ENCODE data around the gene TSPOAP1. TPM values are rescaled to one million over a fixed set of nuclear protein-coding genes. Genes with fewer than 3 reads are reported as not detected.

TSPOAP1 gene
- total RNA-seq, 1 experiment from 2014 or later, result 4.3 TPM

DNA sequence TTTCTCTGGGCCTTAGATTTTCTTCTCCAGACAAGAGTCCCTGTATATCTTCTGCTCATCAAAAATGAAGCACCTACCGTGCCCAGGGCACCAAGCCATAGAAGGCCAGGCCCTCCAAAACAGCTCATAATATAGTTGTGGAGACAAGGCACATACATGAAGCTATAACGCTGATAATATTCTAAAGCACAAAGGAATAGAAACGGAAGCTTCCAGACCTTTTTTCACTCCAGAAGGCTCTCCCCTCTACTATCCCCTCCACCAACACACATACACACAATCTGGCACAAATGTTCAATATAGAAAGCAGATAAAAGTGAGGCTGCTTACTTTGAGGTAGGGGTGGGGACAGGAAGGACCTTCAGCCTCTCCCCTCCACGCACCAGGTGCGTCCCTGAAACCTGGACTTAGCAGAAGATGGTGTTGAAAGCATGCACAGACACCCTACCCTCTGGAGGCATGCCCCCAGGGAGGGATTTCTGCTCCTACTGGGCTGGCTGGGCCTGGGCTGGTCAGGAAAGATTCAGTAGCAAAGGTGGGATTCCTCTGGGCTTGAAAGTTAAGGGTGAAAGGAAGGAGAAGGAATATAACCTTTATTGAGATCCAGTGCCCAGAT is 37.5 kb upstream of the TSPOAP1 start:
- ATAC-seq (no peak), DNase-seq (no peak)
- Histone ChIP-seq H3K27me3 (ENCODE audit: low read length) (no peaks in the 10 kb centered on the region), H3F3A (ENCODE audit: low read length, unreplicated experiment) (no peaks in the 10 kb centered on the region), H3K27ac (ENCODE audit: low read length) (no peak overlapping the region), H3K36me3 (ENCODE audit: low read depth, low read length) (no peaks in the 10 kb centered on the region), H3K4me3 (ENCODE audit: low read length) (no peak overlapping the region), H3K9me3 (ENCODE audit: low read length) (no peaks in the 10 kb centered on the region), H3K4me2 (ENCODE audit: low read length) (no peak overlapping the region), H2AFZ (ENCODE audit: low read length) (no peak overlapping the region), H3K4me1 (ENCODE audit: insufficient read depth, low read length) (no peaks in the 10 kb centered on the region), H3K9me2 (replicated peaks; ENCODE audit: low read length) (no peaks in the 10 kb centered on the region), H3K9ac (ENCODE audit: low read length) (no peak overlapping the region), H4K20me1 (ENCODE audit: low read length) (no peaks in the 10 kb centered on the region), H3K79me2 (ENCODE audit: low read length) (no peaks in the 10 kb centered on the region)
- ChIA-PET CTCF (no interaction called here), POLR2A (ENCODE audit: unreplicated experiment) (no interaction called here)
- intact Hi-C loops (cut with micrococcal nuclease), result no loop called here
- no TSS peak for BruUV-seq (replicated peaks)
- no peak for TF ChIP-seq EZH2phosphoT487 (IDR thresholded peaks at IDR 0.05; ENCODE audit: borderline replicate concordance, low read length)

DNA sequence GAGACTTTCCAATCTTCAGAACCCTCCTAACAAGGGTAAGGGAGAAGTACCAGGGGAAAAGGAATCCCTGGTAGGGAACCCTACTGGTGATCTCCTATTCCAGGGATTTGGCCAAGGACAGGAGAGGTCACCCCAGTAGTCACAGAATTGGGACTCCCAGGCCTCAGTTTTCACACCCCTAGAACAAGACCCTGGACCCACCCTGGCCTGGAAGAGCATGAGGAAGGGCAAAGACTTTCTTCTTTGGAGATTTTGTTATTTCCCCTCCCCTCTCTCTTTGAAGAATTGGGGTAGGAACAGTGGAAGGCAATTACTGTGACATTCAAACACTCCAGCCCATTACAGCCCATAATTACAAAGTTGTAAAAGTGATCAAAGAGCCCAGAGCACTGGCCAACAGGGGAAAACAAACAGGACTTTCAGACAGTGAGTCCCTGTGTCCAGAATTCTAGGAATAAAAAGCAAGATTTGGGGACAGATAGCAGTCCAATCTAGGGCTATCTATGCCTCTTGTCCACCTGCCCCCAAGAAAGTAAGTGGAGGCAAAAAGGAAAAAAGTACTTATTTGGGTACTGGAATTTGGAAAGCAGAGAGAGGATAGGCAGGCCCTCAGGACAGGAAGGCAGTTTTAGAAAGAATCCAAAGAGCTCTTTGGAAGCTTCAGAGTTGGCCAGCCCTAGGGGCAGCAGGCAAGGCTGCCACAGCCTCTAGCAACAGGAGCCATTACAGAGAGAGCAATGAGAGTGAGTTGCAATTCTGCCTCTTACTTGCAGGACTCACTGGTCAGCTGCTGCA is 36.8 kb upstream of the TSPOAP1 start:
- ChIA-PET CTCF (interaction anchor here (1.0 kb wide), 1 partner anchor 52 kb away, joined by 5 read pairs; the partner anchor contains the start of gene RNF43), POLR2A (ENCODE audit: unreplicated experiment) (no interaction called here)
- no peaks in the 10 kb centered on the region for H4K20me1 ChIP-seq (ENCODE audit: low read length)
- H3K4me1 ChIP-seq (ENCODE audit: insufficient read depth, low read length), result no peaks in the 10 kb centered on the region
- no peaks in the 10 kb centered on the region for H3K36me3 ChIP-seq (ENCODE audit: low read depth, low read length)
- H3K4me2 ChIP-seq (ENCODE audit: low read length), result no peak overlapping the region
- no peaks in the 10 kb centered on the region for H3K79me2 ChIP-seq (ENCODE audit: low read length)
- intact Hi-C loops (cut with micrococcal nuclease), result no loop called here
- no peaks in the 10 kb centered on the region for H3K9me2 ChIP-seq (replicated peaks; ENCODE audit: low read length)
- no peaks in the 10 kb centered on the region for H3F3A ChIP-seq (ENCODE audit: low read length, unreplicated experiment)
- no peaks in the 10 kb centered on the region for H3K27me3 ChIP-seq (ENCODE audit: low read length)
- no peaks in the 10 kb centered on the region for H3K9me3 ChIP-seq (ENCODE audit: low read length)
- DNase-seq (no peak), ATAC-seq (no peak)
- no TSS peak for BruUV-seq (replicated peaks)
- TF ChIP-seq EZH2phosphoT487 (IDR thresholded peaks at IDR 0.05; ENCODE audit: borderline replicate concordance, low read length) (no peak), EZH2 (IDR thresholded peaks at IDR 0.05; ENCODE audit: low read length, unreplicated experiment) (no peak)
- TF ChIP-seq, protein P1, sequence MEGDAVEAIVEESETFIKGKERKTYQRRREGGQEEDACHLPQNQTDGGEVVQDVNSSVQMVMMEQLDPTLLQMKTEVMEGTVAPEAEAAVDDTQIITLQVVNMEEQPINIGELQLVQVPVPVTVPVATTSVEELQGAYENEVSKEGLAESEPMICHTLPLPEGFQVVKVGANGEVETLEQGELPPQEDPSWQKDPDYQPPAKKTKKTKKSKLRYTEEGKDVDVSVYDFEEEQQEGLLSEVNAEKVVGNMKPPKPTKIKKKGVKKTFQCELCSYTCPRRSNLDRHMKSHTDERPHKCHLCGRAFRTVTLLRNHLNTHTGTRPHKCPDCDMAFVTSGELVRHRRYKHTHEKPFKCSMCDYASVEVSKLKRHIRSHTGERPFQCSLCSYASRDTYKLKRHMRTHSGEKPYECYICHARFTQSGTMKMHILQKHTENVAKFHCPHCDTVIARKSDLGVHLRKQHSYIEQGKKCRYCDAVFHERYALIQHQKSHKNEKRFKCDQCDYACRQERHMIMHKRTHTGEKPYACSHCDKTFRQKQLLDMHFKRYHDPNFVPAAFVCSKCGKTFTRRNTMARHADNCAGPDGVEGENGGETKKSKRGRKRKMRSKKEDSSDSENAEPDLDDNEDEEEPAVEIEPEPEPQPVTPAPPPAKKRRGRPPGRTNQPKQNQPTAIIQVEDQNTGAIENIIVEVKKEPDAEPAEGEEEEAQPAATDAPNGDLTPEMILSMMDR (conservative IDR thresholded peaks at IDR 0.05; ENCODE audit: low read depth, low read length), result no peak
- H3K4me3 ChIP-seq (ENCODE audit: low read length), result no peak overlapping the region
- H2AFZ ChIP-seq (ENCODE audit: low read length), result no peak overlapping the region
- no peak overlapping the region for H3K27ac ChIP-seq (ENCODE audit: low read length)
- H3K9ac ChIP-seq (ENCODE audit: low read length), result no peak overlapping the region

DNA sequence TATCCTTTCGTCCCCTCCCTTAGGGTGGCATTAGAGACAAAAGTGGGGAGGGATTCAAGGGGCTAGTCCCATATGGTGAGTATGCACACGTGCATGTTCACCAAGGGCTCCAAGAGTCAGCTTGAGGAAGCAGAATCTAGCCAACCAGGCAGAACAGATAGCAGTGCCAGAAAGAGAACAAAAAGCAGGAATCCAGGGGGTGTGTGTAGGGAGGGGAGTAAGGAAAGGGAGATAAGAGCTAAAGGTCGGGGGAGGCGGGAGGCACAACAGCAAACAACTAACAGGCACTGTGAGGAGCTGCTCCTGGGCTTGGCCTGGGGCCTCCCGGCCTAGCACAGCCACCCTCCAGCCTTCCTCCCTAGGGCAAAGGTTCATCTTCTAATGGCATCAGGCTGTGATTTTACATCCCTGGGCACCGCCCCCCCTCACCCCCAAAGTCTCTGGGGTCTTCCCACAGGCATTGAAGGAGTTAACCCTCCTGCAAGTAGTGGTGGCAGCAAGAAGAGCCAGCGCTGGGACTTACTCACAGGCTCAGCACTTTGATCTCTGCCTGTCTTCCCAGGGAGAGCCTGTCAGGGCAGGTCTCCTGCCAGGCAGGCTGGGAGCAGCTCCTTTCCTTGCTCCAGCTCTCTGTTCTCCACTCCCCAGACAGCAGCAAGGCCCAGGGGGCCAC is 35.8 kb upstream of the TSPOAP1 start:
- ATAC-seq, result no peak
- H3K79me2 ChIP-seq (ENCODE audit: low read length), result no peaks in the 10 kb centered on the region
- H3K4me2 ChIP-seq (ENCODE audit: low read length), result no peak overlapping the region
- POLR2A ChIA-PET (ENCODE audit: unreplicated experiment), result no interaction called here
- CTCF ChIA-PET, result interaction anchor here (1.0 kb wide), 1 partner anchor 53 kb away, joined by 5 read pairs; the partner anchor contains the start of gene RNF43
- no peaks in the 10 kb centered on the region for H3K4me1 ChIP-seq (ENCODE audit: insufficient read depth, low read length)
- TF ChIP-seq, protein P1 (conservative IDR thresholded peaks at IDR 0.05; ENCODE audit: low read depth, low read length), result no peak
- TF ChIP-seq EZH2phosphoT487 (IDR thresholded peaks at IDR 0.05; ENCODE audit: borderline replicate concordance, low read length) (no peak), EZH2 (IDR thresholded peaks at IDR 0.05; ENCODE audit: low read length, unreplicated experiment) (no peak)
- no peak overlapping the region for H3K9ac ChIP-seq (ENCODE audit: low read length)
- H3K27ac ChIP-seq (ENCODE audit: low read length), result no peak overlapping the region
- H3K9me2 ChIP-seq (replicated peaks; ENCODE audit: low read length), result no peaks in the 10 kb centered on the region
- H3F3A ChIP-seq (ENCODE audit: low read length, unreplicated experiment), result no peaks in the 10 kb centered on the region
- no peak for DNase-seq
- no TSS peak for BruUV-seq (replicated peaks)
- H3K36me3 ChIP-seq (ENCODE audit: low read depth, low read length), result no peaks in the 10 kb centered on the region
- intact Hi-C loops (cut with micrococcal nuclease), result no loop called here
- H4K20me1 ChIP-seq (ENCODE audit: low read length), result no peaks in the 10 kb centered on the region
- no peaks in the 10 kb centered on the region for H3K9me3 ChIP-seq (ENCODE audit: low read length)
- H3K27me3 ChIP-seq (ENCODE audit: low read length), result no peaks in the 10 kb centered on the region
- no peak overlapping the region for H2AFZ ChIP-seq (ENCODE audit: low read length)
- H3K4me3 ChIP-seq (ENCODE audit: low read length), result no peak overlapping the region

Measured in PC-3 (cell line).